ENCODE results near the gene SNRPA1.
A peak's percentile ranks its signal among the peaks of the same experiment; 100 is the strongest.
"Not testable (repeated sequence)": the region's sequence is repeated elsewhere in the genome, so short reads cannot be mapped to it uniquely, and the experiment has no call there.

The SNRPA1 gene

DNA sequence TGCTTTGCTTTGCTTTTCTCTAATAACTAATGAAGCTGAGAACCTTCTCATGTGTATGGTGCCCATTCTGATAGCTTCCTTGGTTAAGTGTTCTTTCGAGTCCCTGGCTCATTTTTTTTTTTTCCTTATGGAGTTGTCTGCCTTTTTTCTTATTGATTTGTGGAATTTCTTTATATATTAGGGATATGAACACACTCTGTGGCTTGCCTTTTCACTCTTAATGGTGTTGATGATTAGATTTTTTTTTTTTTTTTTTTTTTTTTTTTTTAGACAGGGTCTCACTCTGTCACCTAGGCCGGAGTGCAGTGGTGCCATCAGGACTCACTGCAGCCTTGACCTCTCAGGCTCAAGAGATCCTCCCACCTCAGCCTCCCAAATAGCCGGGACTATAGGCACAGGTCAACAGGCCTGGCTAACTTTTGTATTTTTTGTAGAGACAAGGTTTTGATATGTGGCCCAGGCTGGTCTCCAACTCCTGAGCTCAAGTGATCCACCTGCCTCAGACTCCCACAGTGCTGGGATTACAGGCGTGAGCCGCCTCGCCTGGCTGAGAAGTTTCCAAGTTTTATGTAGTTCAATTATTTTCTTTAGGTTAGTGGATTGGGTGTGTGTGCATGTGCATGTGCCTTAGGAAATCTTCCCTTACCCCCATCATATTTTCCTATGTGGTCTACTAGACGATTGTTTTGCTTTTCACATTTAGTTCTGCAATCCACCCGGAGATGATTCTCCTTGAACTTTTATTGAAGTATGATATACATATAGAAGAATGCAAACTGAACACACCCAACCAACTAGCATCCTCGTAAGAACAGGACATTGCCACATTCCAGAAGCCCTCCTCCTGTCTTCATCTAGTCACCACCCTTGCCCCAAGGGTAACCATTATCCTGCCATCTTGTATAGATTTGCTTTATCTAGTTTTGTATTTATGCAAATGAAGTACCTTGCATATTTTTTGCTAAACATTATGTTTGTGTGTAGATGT lies 1.7 kb upstream of the SNRPA1 start:
- DNase-seq: no peak

DNA sequence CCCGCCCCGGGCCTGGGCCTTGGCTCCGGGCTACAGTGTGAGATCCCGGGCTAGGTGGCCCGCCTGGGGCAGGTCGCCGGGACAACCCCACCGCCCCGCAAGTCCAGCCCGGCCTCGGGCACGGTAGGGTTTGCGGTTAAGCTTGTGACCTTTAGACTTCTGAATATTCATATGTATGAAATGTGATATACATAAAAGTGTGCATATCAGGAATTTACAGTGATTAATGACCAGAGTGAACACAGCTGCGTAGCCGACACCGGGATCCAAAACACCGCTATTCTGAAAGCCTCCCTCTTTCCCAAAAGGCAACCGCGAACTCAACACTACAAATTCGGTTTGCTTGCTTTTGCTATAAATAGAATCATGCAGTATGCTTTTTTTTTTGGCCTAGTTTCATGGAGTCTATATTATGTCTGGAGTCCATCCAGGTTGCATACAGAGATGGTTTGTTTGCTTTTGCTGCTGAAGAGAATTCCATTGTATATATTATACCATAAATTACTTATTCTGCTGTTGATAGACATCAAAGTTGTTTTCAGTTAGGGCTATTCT lies 636 bp upstream of the SNRPA1 start:
- peak in 1 of 51 donors; percentile 58 for DNase-seq

DNA sequence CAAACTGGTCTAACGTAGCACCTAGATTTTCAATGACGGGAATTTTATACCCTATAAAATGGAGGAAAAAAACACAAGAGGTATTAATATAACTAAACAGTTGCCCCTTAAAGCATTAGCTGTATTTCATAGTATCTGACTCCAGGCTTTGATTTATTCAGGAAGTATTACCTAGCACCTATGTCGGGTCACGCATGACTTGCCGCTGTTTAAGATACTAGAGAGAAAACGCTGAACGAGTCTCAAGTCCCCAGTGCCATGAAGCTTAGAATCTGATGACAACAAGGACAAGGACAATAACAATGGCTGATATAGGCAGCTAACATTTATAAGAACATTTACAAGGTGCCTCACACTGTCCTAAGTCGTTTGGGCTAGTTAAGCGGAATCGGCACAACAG lies 1.9 kb downstream of the SNRPA1 start:
- DNase-seq: no peak

DNA sequence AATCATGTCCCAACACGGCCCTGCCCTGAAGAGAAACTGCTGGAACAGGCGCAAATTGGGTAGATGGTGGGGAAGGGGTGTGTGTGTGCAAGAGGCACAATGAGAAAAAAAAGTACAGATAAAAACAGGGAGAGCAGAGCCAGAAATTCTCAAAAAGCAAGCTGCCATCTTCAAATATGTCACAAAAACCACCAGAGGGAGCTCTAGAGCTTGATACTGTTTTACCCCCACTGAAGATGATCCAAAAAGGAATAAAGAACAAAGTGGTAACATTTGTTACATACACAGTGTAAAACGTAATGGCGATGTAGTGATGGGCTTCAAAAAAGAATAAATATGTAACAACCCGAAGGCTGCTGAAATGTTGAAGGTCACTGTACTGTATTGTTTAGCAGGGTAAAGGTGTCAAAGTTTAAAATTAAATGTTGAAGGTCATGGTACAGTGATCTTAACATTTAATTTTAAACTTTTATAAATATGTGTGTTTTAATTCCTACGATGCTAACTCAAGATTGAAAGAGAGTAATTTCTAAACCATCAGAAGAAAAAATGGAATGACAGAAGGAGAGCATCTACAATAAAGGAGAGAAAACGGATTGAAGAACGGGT lies 6.0 kb downstream of the SNRPA1 start:
- DNase-seq: peak in 2 of 51 donors; percentile 6 to 7

DNA sequence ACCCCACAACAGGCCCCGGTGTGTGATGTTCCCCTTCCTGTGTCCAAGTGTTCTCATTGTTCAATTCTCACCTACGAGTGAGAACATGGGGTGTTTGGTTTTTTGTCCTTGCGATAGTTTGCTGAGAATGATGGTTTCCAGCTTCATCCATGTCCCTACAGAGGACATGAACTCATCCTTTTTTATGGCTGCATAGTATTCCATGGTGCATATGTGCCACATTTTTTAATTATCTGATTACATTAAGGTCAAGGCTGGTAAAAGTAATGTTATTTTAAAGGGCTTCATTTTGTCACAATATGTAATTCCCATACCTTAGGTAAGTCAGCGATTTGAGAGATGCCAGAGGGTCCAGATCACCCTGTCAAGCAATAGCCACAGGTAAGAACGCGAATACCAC lies 7.7 kb downstream of the SNRPA1 start:
- not testable (repeated sequence) for DNase-seq

DNA sequence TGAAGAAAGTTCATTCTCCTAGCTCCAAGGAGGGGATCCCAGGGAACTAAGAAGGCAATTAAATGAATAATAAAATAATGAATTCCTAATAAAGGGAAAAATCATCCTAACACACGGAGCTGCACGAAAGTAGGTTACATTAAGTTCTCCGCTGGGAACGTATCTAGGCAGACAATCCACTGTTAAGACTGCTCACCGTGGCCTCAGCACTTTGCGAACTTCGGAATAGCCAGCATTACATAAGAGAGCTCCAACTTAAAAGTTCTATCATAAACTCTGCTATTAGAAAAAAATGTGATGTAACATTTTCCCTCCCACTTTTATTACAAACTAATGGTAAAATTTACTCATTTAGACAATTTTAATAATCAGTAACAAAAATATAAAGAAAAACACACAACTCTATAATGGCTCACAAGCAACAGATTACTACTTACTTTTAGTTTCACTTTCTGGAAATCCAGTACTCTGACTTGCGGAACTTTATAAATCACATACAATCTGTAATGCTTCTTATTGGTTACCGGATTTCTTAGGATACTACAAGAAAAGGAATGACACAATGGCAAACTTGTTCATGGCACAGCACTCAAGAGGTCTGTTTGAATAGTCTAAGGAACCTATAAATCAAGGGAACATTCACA lies 8.5 kb downstream of the SNRPA1 start:
- DNase-seq: no peak

DNA sequence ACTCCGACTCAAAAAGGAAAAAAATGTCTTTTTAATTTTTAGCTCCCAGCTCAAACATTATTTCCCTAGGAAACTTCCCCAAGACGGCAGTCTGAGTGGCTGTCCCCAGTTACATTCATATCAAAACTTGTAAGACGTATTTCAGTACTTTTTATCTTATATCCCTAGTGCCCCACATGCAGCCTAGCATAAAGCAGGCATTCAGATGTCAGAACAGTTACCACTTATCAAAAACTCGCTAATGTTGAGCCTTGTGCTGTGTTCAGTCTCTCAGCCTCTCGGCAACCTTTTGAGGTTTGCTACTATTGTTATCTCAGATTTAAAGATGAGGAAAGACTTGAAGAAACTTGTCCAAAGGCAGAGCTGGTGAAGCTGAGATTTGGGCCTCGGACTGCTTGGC lies 11.1 kb downstream of the SNRPA1 start:
- DNase-seq: no peak

DNA sequence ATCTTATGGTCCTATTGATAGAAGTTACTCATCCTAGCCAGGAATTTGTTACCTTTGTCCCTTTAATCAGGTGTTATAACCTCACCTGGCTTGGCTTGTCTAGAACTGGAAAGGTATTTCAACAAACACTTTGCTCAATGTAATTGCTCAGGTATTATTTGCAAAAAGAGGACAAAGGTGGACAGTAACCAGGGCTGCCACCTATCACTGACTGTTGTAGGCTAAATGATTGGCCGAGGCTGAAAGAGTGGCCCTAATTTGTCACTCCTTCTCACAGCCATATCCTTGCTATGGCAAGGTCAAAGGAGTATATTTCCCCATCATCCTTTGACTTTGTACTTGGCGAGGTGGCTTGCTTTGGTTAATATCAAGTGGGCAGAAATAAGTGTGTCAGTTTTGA lies 15.0 kb downstream of the SNRPA1 start:
- DNase-seq: no peak

DNA sequence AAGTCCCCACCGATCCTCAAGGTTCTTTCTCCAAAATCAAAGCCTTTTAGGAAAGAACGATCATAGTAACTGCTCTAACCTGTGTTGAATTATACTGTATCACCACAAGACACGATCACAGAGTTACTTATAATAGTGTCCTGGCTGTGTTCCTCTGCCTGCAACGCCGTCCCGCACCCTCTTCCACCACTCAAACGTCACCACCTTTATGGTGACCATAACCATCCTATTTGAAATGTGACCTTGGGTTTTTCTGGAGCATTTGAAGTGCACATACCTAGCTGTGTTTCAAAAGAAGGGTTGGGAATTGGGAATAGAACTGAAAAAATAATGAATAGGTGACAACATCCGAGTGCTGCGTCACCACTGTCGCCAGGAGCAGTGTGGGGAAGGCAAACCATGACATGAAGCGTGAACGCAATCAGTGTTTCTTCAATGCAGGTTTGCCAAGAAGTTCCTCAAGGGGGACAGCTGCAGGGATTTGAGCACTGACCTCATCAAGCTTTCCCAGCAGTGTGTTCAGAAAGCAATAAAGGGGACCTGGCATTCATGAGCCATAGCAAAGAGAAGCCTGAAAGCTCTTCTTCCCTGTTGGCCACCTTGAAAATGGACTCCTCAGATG lies 17.0 kb downstream of the SNRPA1 start:
- no peak for DNase-seq

DNA sequence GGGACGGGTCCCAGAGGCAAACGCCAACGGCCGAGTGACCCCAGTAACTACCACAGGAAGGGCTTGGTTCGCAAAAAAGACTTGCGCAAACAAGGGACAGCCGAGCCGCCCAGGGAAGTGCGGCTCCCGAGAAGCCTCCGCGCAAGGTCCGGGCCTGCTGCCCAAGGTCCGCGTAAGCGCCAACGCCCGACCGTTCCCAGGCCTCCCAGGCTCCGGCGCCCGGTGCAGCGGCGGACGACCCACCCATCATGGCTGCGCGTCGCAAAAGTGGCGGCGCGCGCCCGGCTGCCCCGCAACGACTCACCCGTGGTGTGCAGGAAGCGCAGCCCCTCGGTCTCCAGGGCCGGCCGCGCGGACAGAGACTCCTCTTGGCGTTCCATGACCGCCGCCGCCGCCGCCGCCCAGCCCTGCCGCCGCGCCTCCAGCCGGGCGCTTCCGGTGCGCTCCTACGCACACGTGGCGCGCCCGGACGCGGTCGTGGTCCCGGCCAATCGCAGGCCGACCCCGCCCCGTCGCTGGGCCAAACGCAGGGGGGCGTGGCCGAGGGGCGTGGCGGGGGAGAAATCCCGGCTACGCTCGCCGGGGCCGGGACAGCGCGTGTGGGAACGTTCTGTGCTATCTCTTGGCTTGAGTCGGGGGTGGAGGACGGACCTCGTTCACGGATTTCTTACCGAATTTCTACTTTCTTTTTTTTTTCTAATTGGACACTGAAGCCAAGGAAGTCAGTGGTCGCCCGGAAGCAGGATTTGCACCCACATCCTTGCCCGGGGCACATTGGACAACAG lies 17.8 kb downstream of the SNRPA1 start, which contains the start of gene SELENOS:
TSS of gene SELENOS (minus strand) at position 448 of the 785 bp plus-strand sequence. CDS start at position 380, 68 bp downstream.
- peak in 50 of 51 donors; percentile 17 to 93 (median 76) for DNase-seq

DNA sequence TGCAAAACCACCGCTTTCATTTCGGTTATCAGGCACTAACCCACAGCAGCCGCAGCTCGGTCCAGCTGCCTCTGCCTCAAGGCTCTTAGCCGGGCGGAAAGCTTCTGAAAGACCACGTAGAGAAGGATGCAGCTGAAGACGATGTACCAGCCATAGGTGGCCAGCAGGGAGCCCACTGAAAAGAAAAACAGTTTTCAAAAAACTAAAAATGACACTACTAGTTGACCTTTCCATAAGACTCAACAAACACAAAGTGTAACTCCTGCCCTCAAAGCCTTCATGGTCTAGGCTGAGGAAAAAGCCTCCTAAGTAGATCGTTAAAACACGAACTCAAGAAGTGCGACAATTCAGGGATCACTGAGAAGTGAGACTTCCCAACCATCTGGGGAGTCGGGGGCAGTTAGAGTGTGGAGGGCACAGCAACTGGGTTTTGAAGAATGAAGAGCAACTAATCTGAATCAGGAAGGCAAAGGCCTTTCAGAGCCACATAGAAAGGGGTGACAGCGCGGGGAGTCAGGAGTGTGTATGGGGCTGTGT lies 18.5 kb downstream of the SNRPA1 start:
- DNase-seq: no peak

DNA sequence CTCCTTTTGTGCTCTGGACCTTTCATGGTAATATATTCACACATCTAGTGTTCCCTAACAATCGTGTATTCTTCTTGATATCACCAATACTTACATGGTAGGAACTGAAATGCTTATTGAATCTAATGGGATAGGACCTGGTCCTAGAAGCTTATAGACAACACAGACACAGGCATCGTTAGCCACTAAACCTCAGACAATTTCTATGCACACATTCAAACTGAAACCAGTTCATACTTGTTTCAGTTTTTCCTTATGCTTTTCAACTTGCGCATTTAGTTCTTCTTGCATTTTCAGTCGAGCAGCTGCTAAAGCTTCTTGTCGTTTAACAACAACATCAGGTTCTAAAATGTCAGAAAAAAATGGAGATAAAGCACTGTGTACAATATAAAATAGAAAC lies 20.0 kb downstream of the SNRPA1 start:
- DNase-seq: no peak

DNA sequence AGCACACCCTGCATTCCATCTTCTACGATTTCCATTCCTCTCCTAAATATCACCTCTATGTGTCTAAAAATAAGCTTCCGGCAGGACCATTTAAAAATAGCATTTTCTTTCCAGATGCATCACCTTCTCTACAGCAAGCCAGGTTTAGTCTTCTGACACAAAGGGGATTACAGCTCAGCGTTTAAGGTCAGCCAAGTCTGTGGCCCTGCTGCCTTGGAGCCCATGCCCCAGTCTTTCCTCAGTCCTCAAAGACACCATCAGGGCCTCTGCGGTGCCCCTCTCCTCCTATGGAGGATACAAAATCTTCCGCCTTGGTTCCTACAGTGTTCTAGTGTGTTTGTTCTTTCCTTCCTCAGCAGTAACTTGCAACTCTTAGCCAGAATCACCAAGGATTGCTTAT lies 21.5 kb downstream of the SNRPA1 start:
- no peak for DNase-seq

DNA sequence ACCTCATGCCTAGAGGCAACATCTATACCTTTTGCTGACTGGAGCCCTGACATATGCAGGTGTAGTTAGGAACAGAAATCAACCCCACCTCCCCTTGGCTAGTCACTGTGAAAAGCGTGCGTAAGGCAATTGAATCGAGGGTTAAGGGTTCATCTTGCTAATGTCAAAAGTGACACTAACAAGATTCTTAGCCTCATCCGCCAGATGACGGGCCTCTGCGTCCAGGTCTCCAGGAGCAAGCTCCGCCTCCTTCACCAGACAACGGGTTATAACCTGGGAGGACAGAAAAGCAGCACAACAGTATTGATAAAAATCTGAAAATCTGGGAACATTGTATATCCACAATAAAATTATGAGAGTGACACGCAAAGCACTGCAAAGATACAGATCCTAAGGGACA lies 22.5 kb downstream of the SNRPA1 start:
- DNase-seq: no peak

DNA sequence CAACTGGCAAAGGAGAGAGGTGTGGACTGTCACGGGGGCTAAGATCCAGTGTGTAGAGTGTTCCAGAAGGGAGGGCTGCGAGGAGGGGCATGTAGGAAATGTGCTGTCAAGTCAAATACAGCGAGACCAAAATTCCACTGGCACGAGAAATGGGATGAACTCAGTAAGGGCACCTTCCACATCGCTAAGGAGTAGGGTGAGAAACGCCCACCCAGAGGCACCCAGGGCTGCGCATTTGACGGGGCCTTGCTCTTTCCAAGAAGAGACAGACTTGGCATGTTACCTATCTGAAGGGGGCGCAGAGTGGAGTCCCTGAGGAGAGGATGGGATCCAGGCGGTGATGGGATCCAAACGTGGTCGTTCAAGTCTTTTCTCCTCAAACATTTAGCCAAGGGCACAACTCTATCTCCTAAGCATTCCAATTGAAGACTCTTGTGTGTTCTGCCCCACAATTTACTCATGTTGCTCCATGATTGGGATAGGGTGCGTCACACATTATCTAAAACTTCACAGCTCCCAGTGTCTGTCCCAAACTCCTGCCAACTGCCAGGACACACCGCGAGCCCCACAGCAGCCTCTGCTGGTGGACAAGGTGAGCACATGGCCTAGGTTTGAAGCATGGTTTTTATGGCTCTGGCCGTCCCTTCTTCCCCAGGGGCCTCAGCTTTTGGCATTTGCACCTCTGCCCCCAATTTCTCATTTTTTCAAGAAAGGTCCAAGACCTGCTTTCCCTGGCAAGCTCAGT lies 25.4 kb downstream of the SNRPA1 start:
- no peak for DNase-seq

DNA sequence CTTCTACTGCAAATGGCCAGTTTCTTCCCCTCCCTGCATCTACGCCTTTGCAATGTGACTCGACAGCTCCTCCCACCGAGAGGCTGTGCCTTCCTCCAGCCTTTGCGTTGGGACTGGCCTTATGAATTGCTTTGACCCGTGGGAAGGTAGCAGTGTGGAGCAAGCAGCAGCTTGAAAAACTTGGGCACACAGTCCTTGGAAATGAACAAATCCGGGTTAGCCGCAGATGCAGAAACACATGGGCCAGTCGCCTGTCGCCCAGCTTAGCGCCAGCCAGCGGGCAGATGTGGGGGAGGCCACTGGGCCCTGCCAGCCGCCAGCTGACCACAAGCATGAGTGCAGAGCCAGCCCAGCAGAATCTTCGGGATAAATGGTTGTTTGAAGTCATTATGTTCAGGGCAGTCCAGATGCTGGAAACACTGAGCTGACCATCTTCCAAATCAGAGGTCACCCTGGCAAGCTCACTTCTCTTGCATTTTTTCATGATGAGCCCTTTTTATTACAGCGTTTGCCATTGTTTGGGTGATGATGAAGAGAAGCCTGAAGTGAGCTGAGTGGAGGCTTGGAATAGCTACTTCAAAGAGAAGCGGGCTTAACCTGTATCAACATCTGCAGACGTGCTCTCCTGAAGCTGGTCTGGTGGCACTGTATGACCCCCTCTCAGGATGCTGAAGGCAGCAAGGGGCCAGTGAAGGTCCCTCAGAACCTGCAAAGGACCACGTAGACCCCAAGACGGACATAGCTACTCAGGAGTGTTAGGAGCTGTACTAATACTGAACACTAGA lies 27.5 kb downstream of the SNRPA1 start:
- peak in 31 of 51 donors; percentile 16 to 73 (median 45) for DNase-seq

DNA sequence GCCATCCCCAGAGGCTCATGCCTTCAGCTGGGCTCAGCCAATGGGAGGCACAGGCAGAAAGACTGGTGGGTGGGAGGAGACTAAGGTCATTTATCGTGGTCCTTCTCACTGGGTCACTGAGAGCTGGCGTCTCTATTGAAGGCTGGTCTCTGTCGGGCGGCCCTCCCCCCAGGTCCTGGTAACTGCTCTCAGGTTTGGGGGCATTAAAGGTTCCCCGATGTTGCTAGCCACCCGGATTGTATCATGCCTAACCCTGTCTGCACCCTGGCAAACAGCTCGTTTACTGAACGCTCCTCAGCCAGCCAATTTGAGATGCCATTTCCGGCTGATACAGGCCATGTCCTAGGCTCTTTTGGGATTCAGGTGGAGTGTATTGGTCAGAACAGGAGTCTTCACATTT lies 28.3 kb downstream of the SNRPA1 start:
- no peak for DNase-seq

DNA sequence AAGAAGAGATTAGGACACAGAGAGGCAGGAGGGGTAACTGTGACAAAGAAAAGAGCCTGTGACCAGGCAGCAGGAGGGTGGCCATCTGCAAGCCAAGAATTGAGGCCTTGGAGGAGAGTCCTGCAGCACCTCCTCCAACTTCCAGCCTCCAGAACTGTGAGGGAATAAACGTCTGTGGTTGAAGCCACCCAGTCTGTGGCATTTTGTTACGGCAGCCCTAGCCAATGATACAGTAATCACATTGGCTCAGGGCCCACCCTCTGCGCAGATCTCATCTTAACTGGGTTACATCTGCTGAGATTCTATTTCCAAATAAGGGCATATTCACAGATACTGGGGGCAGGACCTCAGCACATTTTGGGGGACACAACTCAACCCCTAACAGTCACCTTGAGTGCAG lies 29.0 kb downstream of the SNRPA1 start:
- DNase-seq: peak in 1 of 51 donors; percentile 19
